Keratinocyte (primary cell): ENCODE results near the gene WEE2. TPM values are rescaled to one million over a fixed set of nuclear protein-coding genes. Genes with fewer than 3 reads are reported as not detected.

Source experiments
- DNase-seq: peaks from one replicate; pipeline ENCODE4 v3.0.0-alpha.2; 2011; ENCODE audit warnings: low read depth, missing footprints, low spot score
- FAIRE-seq: peaks from 2 replicates; lab custom pipeline; 2011; peaks lifted over from hg19 to GRCh38; lab: Jason Lieb, UNC
- H2AFZ ChIP-seq: 2 replicates; pipeline ENCODE4 v1.6.0; 2012; ENCODE audit warnings: low read length, control low read depth, inconsistent platforms; ENCODE audit not compliant: control insufficient read depth
- H3K27ac ChIP-seq: 2 replicates; pipeline ENCODE4 v1.5.1; 2011; ENCODE audit warnings: low read length; ENCODE audit not compliant: control insufficient read depth, insufficient read depth
- H3K27me3 ChIP-seq: 3 replicates; pipeline ENCODE4 v1.6.0; 2011; ENCODE audit warnings: low read length; ENCODE audit not compliant: control insufficient read depth, insufficient read depth; ENCODE audit errors: extremely low read depth
- H3K36me3 ChIP-seq, 2 experiments: 2 replicates in 1 of 2; 3 replicates in 1 of 2; pipeline ENCODE4 v1.5.1; 2011; ENCODE audit warnings: low read length in 2 of 2, mild to moderate bottlenecking in 1 of 2; ENCODE audit not compliant: control insufficient read depth in 2 of 2, insufficient read depth in 2 of 2; ENCODE audit errors: extremely low read depth in 1 of 2
- H3K4me1 ChIP-seq: 3 replicates; pipeline ENCODE4 v1.5.1; 2011; ENCODE audit warnings: low read length; ENCODE audit not compliant: control insufficient read depth, insufficient read depth; ENCODE audit errors: extremely low read depth
- H3K4me2 ChIP-seq: 3 replicates; pipeline ENCODE4 v1.6.0; 2011; ENCODE audit warnings: low read depth, low read length; ENCODE audit not compliant: control insufficient read depth, insufficient read depth; ENCODE audit errors: extremely low read depth
- H3K4me3 ChIP-seq, 3 experiments: fragments of 200-600 bp in 1 of 3; sonication (generic) in 1 of 3; 2 replicates in 2 of 3; 3 replicates in 1 of 3; pipeline ENCODE4 v1.5.1; 2011 to 2016; ENCODE audit warnings: low read length in 3 of 3, mild to moderate bottlenecking in 3 of 3, control low read depth in 2 of 3, inconsistent platforms in 1 of 3, low read depth in 1 of 3, mixed read lengths in 1 of 3, mixed run types in 1 of 3, moderate library complexity in 1 of 3; ENCODE audit not compliant: control insufficient read depth in 2 of 3, insufficient read depth in 2 of 3; ENCODE audit errors: extremely low read depth in 1 of 3
- H3K79me2 ChIP-seq: 2 replicates; pipeline ENCODE4 v1.6.0; 2012; ENCODE audit warnings: low read length; ENCODE audit not compliant: control insufficient read depth, insufficient read depth
- H3K9ac ChIP-seq: 3 replicates; pipeline ENCODE4 v1.6.0; 2011; ENCODE audit warnings: low read length; ENCODE audit not compliant: control insufficient read depth, insufficient read depth; ENCODE audit errors: extremely low read depth
- H3K9me1 ChIP-seq: 3 replicates; pipeline ENCODE4 v1.6.0; 2011; ENCODE audit warnings: low read length; ENCODE audit not compliant: control insufficient read depth, insufficient read depth; ENCODE audit errors: extremely low read depth
- H3K9me3 ChIP-seq: 2 replicates; pipeline ENCODE4 v1.5.1; 2012; ENCODE audit warnings: low read depth, low read length; ENCODE audit not compliant: control insufficient read depth
- H4K20me1 ChIP-seq: 3 replicates; pipeline ENCODE4 v1.6.0; 2011; ENCODE audit warnings: low read length; ENCODE audit not compliant: control insufficient read depth, insufficient read depth; ENCODE audit errors: extremely low read depth
- CTCF ChIP-seq, 3 experiments: IDR thresholded peaks in 1 of 3; conservative IDR thresholded peaks in 1 of 3; optimal IDR thresholded peaks in 1 of 3; 2 replicates in 2 of 3; 3 replicates in 1 of 3; pipeline versions ENCODE3 to v1.5.1; 2011; ENCODE audit warnings: low read length in 3 of 3, mild to moderate bottlenecking in 3 of 3, moderate library complexity in 2 of 3, control low read depth in 1 of 3, inconsistent platforms in 1 of 3; ENCODE audit not compliant: insufficient read depth in 2 of 3; ENCODE audit errors: extremely low read depth in 1 of 3
- EZH2 ChIP-seq: IDR thresholded peaks from one replicate; pipeline ENCODE4 v1.6.1; 2012; ENCODE audit warnings: inconsistent platforms, mild to moderate bottlenecking, low read length, moderate library complexity
- dilution Hi-C: fragments of 300-500 bp; cut with MboI; formaldehyde crosslinking; loops from one replicate; pipeline ENCODE4 v1.7.0; 2020; ENCODE audit warnings: low sequenced_read_pairs; ENCODE audit not compliant: extremely low pct_ligation_motif_present
- polyA plus RNA-seq, 5 experiments: library from polyadenylated mRNA; depleted of rRNA in 3 of 5; stranded (reverse) in 3 of 5; stranded (forward) in 1 of 5; unstranded in 1 of 5; fragments of >200 nt; gene quantifications; 1 replicate in 1 of 5; 2 replicates in 3 of 5; 3 replicates in 1 of 5; pipeline versions ENCODE4 v1.2.1 to v1.2.3, GENCODE V29; 2011 to 2012; ENCODE audit warnings: missing spikeins in 2 of 5, low read depth in 1 of 5, low replicate concordance in 1 of 5

Gene WEE2
- polyA plus RNA-seq, 1 donor (not counting 4 experiments of a cell fraction or from before 2014, with no cell fraction given) = not detected

DNA sequence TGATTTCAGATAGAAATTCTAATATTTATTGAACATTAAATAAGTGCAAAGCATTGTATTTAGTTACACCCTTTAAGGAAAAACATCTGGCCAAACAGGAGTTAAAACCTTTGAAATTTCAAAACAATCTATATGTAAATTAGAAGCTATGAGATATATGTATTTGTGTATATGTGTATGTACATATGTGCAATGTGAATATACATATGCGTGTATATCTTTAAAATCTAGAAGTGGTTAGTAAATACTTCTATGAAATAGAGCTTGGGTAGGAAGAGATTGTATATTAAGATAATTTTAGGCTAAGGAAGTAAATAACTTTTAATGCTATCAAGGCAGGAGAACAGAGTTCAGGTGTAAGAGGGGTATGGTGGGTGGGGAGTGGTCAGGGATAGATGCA is 9.3 kb downstream of the WEE2 start:
- H4K20me1 ChIP-seq = peaks cover 2% of the 10 kb centered on the region
- H3K36me3 ChIP-seq = no peaks in the 10 kb centered on the region
- no peak overlapping the region for H3K9ac ChIP-seq
- no peak for TF ChIP-seq EZH2
- no peak overlapping the region for H3K27ac ChIP-seq
- no peaks in the 10 kb centered on the region for H3K27me3 ChIP-seq
- H3K79me2 ChIP-seq = no peaks in the 10 kb centered on the region
- no peak overlapping the region for H2AFZ ChIP-seq
- dilution Hi-C loops = no loop called here
- FAIRE-seq = no peak
- H3K9me3 ChIP-seq = no peaks in the 10 kb centered on the region
- H3K9me1 ChIP-seq = no peaks in the 10 kb centered on the region
- no peak overlapping the region for H3K4me3 ChIP-seq
- no peak overlapping the region for H3K4me2 ChIP-seq
- no peak for DNase-seq
- H3K4me1 ChIP-seq = no peaks in the 10 kb centered on the region

GRCh38 chr7:141722529-141722928 is 14.4 kb downstream of the WEE2 start:
- H3K4me1 ChIP-seq = no peaks in the 10 kb centered on the region

More at GRCh38 chr7:141722529-141722928, 14.4 kb downstream of the WEE2 start:
- Histone ChIP-seq H3K27me3 (no peaks in the 10 kb centered on the region), H4K20me1 (no peaks in the 10 kb centered on the region), H3K27ac (no peak overlapping the region), H2AFZ (no peak overlapping the region), H3K4me3 (no peak overlapping the region), H3K9me1 (no peaks in the 10 kb centered on the region), H3K9me3 (no peaks in the 10 kb centered on the region), H3K36me3 (no peaks in the 10 kb centered on the region), H3K9ac (no peak overlapping the region), H3K4me2 (no peak overlapping the region), H3K79me2 (no peaks in the 10 kb centered on the region)
- FAIRE-seq (no peak), DNase-seq (no peak)
- dilution Hi-C loops = no loop called here
- TF ChIP-seq CTCF (optimal IDR thresholded peaks at IDR 0.05 in 1 of 3, IDR thresholded peaks at IDR 0.05 in 1 of 3, conservative IDR thresholded peaks at IDR 0.05 in 1 of 3; ENCODE audit: extremely low read depth in 1 of 3, insufficient read depth in 2 of 3, low read length in 3 of 3) (no peak), EZH2 (no peak)
